Naive thymus-derived CD4-positive, alpha-beta T cell (primary cell): ENCODE measurements around the gene LTC4S. TPM values are rescaled to one million over a fixed set of nuclear protein-coding genes. Genes with fewer than 3 reads are reported as not detected.

Source experiments
- ATAC-seq: fragments of 150-1000 bp; cut with Tn5 transposase; 2 replicates; pipeline ENCODE4 v1.10.0; 2021; ENCODE audit warnings: mild to moderate bottlenecking, moderate library complexity
- CTCF ChIA-PET: fragments of 350-600 bp; sonication (Branson Sonifier 250); formaldehyde crosslinking; loops from one replicate; lab custom pipeline; 2021; ENCODE audit warnings: antibody characterized with exemption; lab: Charles Lee
- POLR2A ChIA-PET: fragments of 350-600 bp; sonication (Branson Sonifier 250); formaldehyde crosslinking; loops from one replicate; lab custom pipeline; 2021; ENCODE audit warnings: antibody characterized with exemption, inconsistent platforms; lab: Charles Lee
- DNase-seq, 9 donors: peaks; one replicate each; pipeline versions ENCODE4 v3.0.0 to v3.0.0-alpha.2; 2020 to 2022; ENCODE audit warnings: mixed read lengths in 1 of 9
- H3K27ac ChIP-seq: one replicate; pipeline ENCODE4 v1.7.0; 2013; ENCODE audit warnings: mild to moderate bottlenecking, low read depth, low read length, moderate library complexity
- H3K27me3 ChIP-seq, 2 donors: one replicate each; pipeline ENCODE4 v1.7.0; 2013; ENCODE audit warnings: low read length in 2 of 2, mild to moderate bottlenecking in 2 of 2, moderate library complexity in 2 of 2; ENCODE audit not compliant: control insufficient read depth in 2 of 2, insufficient read depth in 2 of 2
- H3K36me3 ChIP-seq, 3 experiments: 1 replicate in 2 of 3; 2 replicates in 1 of 3; pipeline ENCODE4 v1.7.0; 2013; ENCODE audit warnings: low read length in 3 of 3, mild to moderate bottlenecking in 3 of 3, moderate library complexity in 1 of 3; ENCODE audit not compliant: insufficient read depth in 3 of 3, control insufficient read depth in 2 of 3
- H3K4me1 ChIP-seq, 2 donors: one replicate each; pipeline ENCODE4 v1.7.0; 2013; ENCODE audit warnings: low read length in 2 of 2, mild to moderate bottlenecking in 2 of 2, moderate library complexity in 1 of 2; ENCODE audit not compliant: control insufficient read depth in 2 of 2, insufficient read depth in 2 of 2
- H3K4me3 ChIP-seq: 2 replicates; pipeline ENCODE4 v1.7.0; 2013; ENCODE audit warnings: mild to moderate bottlenecking, low read length
- H3K9me3 ChIP-seq, 3 experiments: 1 replicate in 2 of 3; 2 replicates in 1 of 3; pipeline ENCODE4 v1.7.0; 2013; ENCODE audit warnings: low read length in 3 of 3; ENCODE audit not compliant: control insufficient read depth in 2 of 3
- H3K27ac Mint-ChIP-seq, 9 donors: one replicate each; pipeline ENCODE4 v1.8.0; 2020 to 2022; ENCODE audit warnings: mixed read lengths in 9 of 9, mild to moderate bottlenecking in 8 of 9, moderate library complexity in 5 of 9, inconsistent platforms in 2 of 9
- H3K27me3 Mint-ChIP-seq, 5 donors: one replicate each; pipeline ENCODE4 v1.8.0; 2021 to 2022; ENCODE audit warnings: mixed read lengths in 5 of 5, mild to moderate bottlenecking in 1 of 5
- H3K36me3 Mint-ChIP-seq, 5 donors: one replicate each; pipeline ENCODE4 v1.8.0; 2020 to 2022; ENCODE audit warnings: mixed read lengths in 5 of 5, mild to moderate bottlenecking in 3 of 5, inconsistent platforms in 1 of 5
- H3K4me1 Mint-ChIP-seq, 7 donors: one replicate each; pipeline ENCODE4 v1.8.0; 2020 to 2022; ENCODE audit warnings: mixed read lengths in 7 of 7, mild to moderate bottlenecking in 3 of 7, inconsistent platforms in 1 of 7
- H3K4me3 Mint-ChIP-seq, 10 donors: one replicate each; pipeline ENCODE4 v1.8.0; 2020 to 2022; ENCODE audit warnings: mild to moderate bottlenecking in 10 of 10, mixed read lengths in 10 of 10, moderate library complexity in 6 of 10, inconsistent platforms in 2 of 10
- H3K9me3 Mint-ChIP-seq, 11 donors: one replicate each; pipeline ENCODE4 v1.8.0; 2020 to 2022; ENCODE audit warnings: mixed read lengths in 11 of 11, mild to moderate bottlenecking in 4 of 11, inconsistent platforms in 1 of 11, moderate library complexity in 1 of 11
- intact Hi-C, 2 donors: fragments of 100-400 bp; cut with micrococcal nuclease; formaldehyde crosslinking; loops; one replicate each; pipeline ENCODE4 v1.15.1; 2023
- polyA plus RNA-seq, 2 donors: library from polyadenylated mRNA; unstranded; fragments of 300-500 nt; fragmentation: Illumina TruSeq; gene quantifications; one replicate each; pipeline ENCODE4 v1.2.3, GENCODE V29; 2021
- total RNA-seq, 6 experiments: library from RNA in 5 of 6; stranded (reverse) in 5 of 6; gene quantifications; 1 replicate in 5 of 6; 2 replicates in 1 of 6; pipeline ENCODE4 v1.2.3 and lab custom pipeline; 2021 to 2026

The LTC4S gene
- total and polyA plus RNA-seq, 7 experiments from 2014 or later: 0.97 to 8.1 (median 4.9) TPM

GRCh38 chr5:179767496-179768100 is 26.2 kb upstream of the LTC4S start:
- no peak for ATAC-seq
- H3K36me3 Mint-ChIP-seq: peaks cover 0 to 34% (median 8%) of the 10 kb centered on the region in 5 donors
- ChIA-PET CTCF (no interaction called here), POLR2A (interaction anchor here (0.9 to 1.6 kb wide), 3 partner anchors 16 to 63 kb away, joined by 4 read pairs; partner anchors contain the start of gene LTC4S)
- intact Hi-C loops: no loop called here
- no peaks in the 10 kb centered on the region for H3K27me3 ChIP-seq
- no peaks in the 10 kb centered on the region for H3K9me3 ChIP-seq
- H3K36me3 ChIP-seq: peaks cover 12 to 74% (median 13%) of the 10 kb centered on the region in 3 experiments
- no peak for DNase-seq
- H3K27me3 Mint-ChIP-seq: no peaks in the 10 kb centered on the region
- H3K4me3 Mint-ChIP-seq: no peak overlapping the region
- no peaks in the 10 kb centered on the region for H3K9me3 Mint-ChIP-seq
- no peak overlapping the region for H3K27ac ChIP-seq
- peaks cover 3 to 7% of the 10 kb centered on the region in 2 donors for H3K4me1 ChIP-seq
- H3K4me1 Mint-ChIP-seq: peaks cover 19 to 34% (median 24%) of the 10 kb centered on the region in 7 donors
- no peak overlapping the region for H3K4me3 ChIP-seq
- H3K27ac Mint-ChIP-seq: no peak overlapping the region

GRCh38 chr5:179768326-179769085 is 25.3 kb upstream of the LTC4S start:
- H3K9me3 Mint-ChIP-seq: peaks cover 0 to 3% (median 0%) of the 10 kb centered on the region in 11 donors
- no peak for DNase-seq
- no peaks in the 10 kb centered on the region for H3K27me3 Mint-ChIP-seq
- no peak overlapping the region for H3K4me3 ChIP-seq
- H3K9me3 ChIP-seq: no peaks in the 10 kb centered on the region
- peaks cover 0 to 43% (median 8%) of the 10 kb centered on the region in 5 donors for H3K36me3 Mint-ChIP-seq
- ChIA-PET CTCF (no interaction called here), POLR2A (interaction anchor here (0.6 to 1.6 kb wide), 2 partner anchors 18 to 64 kb away, joined by 4 to 5 read pairs; no protein-coding TSS in a partner anchor)
- no peak overlapping the region for H3K4me3 Mint-ChIP-seq
- H3K4me1 ChIP-seq: peaks cover 0 to 4% of the 10 kb centered on the region in 2 donors
- H3K27ac ChIP-seq: no peak overlapping the region
- no peak for ATAC-seq
- H3K27me3 ChIP-seq: no peaks in the 10 kb centered on the region
- intact Hi-C loops: no loop called here
- peaks cover 10 to 25% (median 19%) of the 10 kb centered on the region in 7 donors for H3K4me1 Mint-ChIP-seq
- no peak overlapping the region for H3K27ac Mint-ChIP-seq
- peaks cover 12 to 83% (median 13%) of the 10 kb centered on the region in 3 experiments for H3K36me3 ChIP-seq

GRCh38 chr5:179769271-179769670 is 24.5 kb upstream of the LTC4S start:
- ChIA-PET CTCF (no interaction called here), POLR2A (no interaction called here)
- no peak overlapping the region for H3K27ac Mint-ChIP-seq
- no peaks in the 10 kb centered on the region for H3K9me3 ChIP-seq
- no peak overlapping the region for H3K4me3 ChIP-seq
- peaks cover 12 to 90% (median 13%) of the 10 kb centered on the region in 3 experiments for H3K36me3 ChIP-seq
- peaks cover 0 to 3% (median 0%) of the 10 kb centered on the region in 11 donors for H3K9me3 Mint-ChIP-seq
- no peaks in the 10 kb centered on the region for H3K27me3 Mint-ChIP-seq
- H3K27me3 ChIP-seq: no peaks in the 10 kb centered on the region
- ATAC-seq (no peak), DNase-seq (no peak)
- intact Hi-C loops: no loop called here
- H3K36me3 Mint-ChIP-seq: peaks cover 4 to 47% (median 8%) of the 10 kb centered on the region in 5 donors
- H3K4me1 Mint-ChIP-seq: peaks cover 6 to 19% (median 16%) of the 10 kb centered on the region in 7 donors
- H3K27ac ChIP-seq: no peak overlapping the region
- H3K4me1 ChIP-seq: no peaks in the 10 kb centered on the region
- no peak overlapping the region for H3K4me3 Mint-ChIP-seq

GRCh38 chr5:179769796-179770195 is 24.0 kb upstream of the LTC4S start:
- Mint-ChIP-seq H3K27ac (no peak overlapping the region), H3K4me1 (peaks cover 6 to 18% (median 16%) of the 10 kb centered on the region in 7 donors), H3K27me3 (no peaks in the 10 kb centered on the region), H3K9me3 (peaks cover 0 to 3% (median 0%) of the 10 kb centered on the region in 11 donors), H3K4me3 (no peak overlapping the region), H3K36me3 (peaks cover 4 to 47% (median 8%) of the 10 kb centered on the region in 5 donors)
- intact Hi-C loops: no loop called here
- Histone ChIP-seq H3K27me3 (no peaks in the 10 kb centered on the region), H3K36me3 (peaks cover 13 to 96% (median 14%) of the 10 kb centered on the region in 3 experiments), H3K4me3 (no peak overlapping the region), H3K4me1 (no peaks in the 10 kb centered on the region), H3K27ac (no peak overlapping the region), H3K9me3 (no peaks in the 10 kb centered on the region)
- ATAC-seq: no peak
- DNase-seq: no peak
- POLR2A ChIA-PET: no interaction called here
- CTCF ChIA-PET: no interaction called here

- no peaks in the 10 kb centered on the region for H3K27me3 Mint-ChIP-seq
- Histone ChIP-seq H3K27me3 (no peaks in the 10 kb centered on the region), H3K9me3 (no peaks in the 10 kb centered on the region), H3K36me3 (peaks cover 14 to 96% (median 23%) of the 10 kb centered on the region in 3 experiments), H3K27ac (no peak overlapping the region), H3K4me1 (no peaks in the 10 kb centered on the region), H3K4me3 (no peak overlapping the region)
- ChIA-PET POLR2A (interaction anchor here (0.6 kb wide), 1 partner anchor 9 kb away, joined by 3 read pairs; no protein-coding TSS in a partner anchor), CTCF (interaction anchor here (0.8 kb wide), 1 partner anchor 30 kb away, joined by 4 read pairs; no protein-coding TSS in a partner anchor)
- H3K4me3 Mint-ChIP-seq: no peak overlapping the region
- no peak for ATAC-seq
- no peak overlapping the region for H3K27ac Mint-ChIP-seq
- peaks cover 0 to 3% (median 0%) of the 10 kb centered on the region in 11 donors for H3K9me3 Mint-ChIP-seq
- peaks cover 1 to 15% (median 9%) of the 10 kb centered on the region in 7 donors for H3K4me1 Mint-ChIP-seq
- intact Hi-C loops: no loop called here
- H3K36me3 Mint-ChIP-seq: peaks cover 5 to 47% (median 9%) of the 10 kb centered on the region in 5 donors
- DNase-seq: no peak
These were observed 22.4 kb upstream of the LTC4S start for GRCh38 chr5:179771311-179771895.

GRCh38 chr5:179772351-179772750 is 21.4 kb upstream of the LTC4S start:
- POLR2A ChIA-PET: no interaction called here
- H3K4me3 Mint-ChIP-seq: no peak overlapping the region
- H3K9me3 ChIP-seq: no peaks in the 10 kb centered on the region
- H3K27ac ChIP-seq: no peak overlapping the region
- peak overlapping the region in 1 of 9 donors; percentile 22 for H3K27ac Mint-ChIP-seq
- H3K4me1 Mint-ChIP-seq: peaks cover 0 to 8% (median 6%) of the 10 kb centered on the region in 7 donors
- H3K9me3 Mint-ChIP-seq: peaks cover 0 to 3% (median 0%) of the 10 kb centered on the region in 11 donors
- no peaks in the 10 kb centered on the region for H3K27me3 Mint-ChIP-seq
- DNase-seq (no peak), ATAC-seq (peak; percentile 69)
- peaks cover 5 to 46% (median 9%) of the 10 kb centered on the region in 5 donors for H3K36me3 Mint-ChIP-seq
- no peaks in the 10 kb centered on the region for H3K4me1 ChIP-seq
- CTCF ChIA-PET: no interaction called here
- H3K4me3 ChIP-seq: no peak overlapping the region
- intact Hi-C loops: no loop called here
- H3K27me3 ChIP-seq: no peaks in the 10 kb centered on the region
- peaks cover 13 to 94% (median 23%) of the 10 kb centered on the region in 3 experiments for H3K36me3 ChIP-seq
